Mesothelial cell of epicardium (in vitro differentiated cells): Measurements from ENCODE around the gene CEP128. TPM values are rescaled to one million over a fixed set of nuclear protein-coding genes. Genes with fewer than 3 reads are reported as not detected.

Experiments used
- DNase-seq, 2 experiments: peaks; one replicate each; pipeline ENCODE4 v3.0.0; 2021; ENCODE audit warnings: low spot score in 2 of 2; ENCODE audit not compliant: unreplicated experiment in 2 of 2
- H3K27ac Mint-ChIP-seq: 2 replicates; pipeline ENCODE4 v1.8.0; 2021; ENCODE audit warnings: mixed read lengths
- H3K27me3 Mint-ChIP-seq: 2 replicates; pipeline ENCODE4 v1.8.0; 2021; ENCODE audit warnings: low read depth, mixed read lengths
- H3K36me3 Mint-ChIP-seq: 2 replicates; pipeline ENCODE4 v1.8.0; 2021; ENCODE audit warnings: mixed read lengths
- H3K4me1 Mint-ChIP-seq: 2 replicates; pipeline ENCODE4 v1.8.0; 2021; ENCODE audit warnings: mixed read lengths
- H3K4me3 Mint-ChIP-seq: 2 replicates; pipeline ENCODE4 v1.8.0; 2021; ENCODE audit warnings: mild to moderate bottlenecking, moderate library complexity, mixed read lengths
- H3K9me3 Mint-ChIP-seq: 2 replicates; pipeline ENCODE4 v1.8.0; 2021; ENCODE audit warnings: mixed read lengths
- total RNA-seq: library from RNA; stranded (reverse); gene quantifications from 3 replicates; pipeline ENCODE4 v1.2.1, GENCODE V29; 2021
- TF ChIP-seq, protein P1 (sequence below): fragments of 200-600 bp; sonication (generic); IDR thresholded peaks from one replicate; pipeline ENCODE4 v1.5.0; 2021; ENCODE audit warnings: antibody characterized with exemption; ENCODE audit not compliant: unreplicated experiment

The CEP128 gene
- total RNA-seq, 1 donor from 2014 or later, result 14.8 TPM

DNA sequence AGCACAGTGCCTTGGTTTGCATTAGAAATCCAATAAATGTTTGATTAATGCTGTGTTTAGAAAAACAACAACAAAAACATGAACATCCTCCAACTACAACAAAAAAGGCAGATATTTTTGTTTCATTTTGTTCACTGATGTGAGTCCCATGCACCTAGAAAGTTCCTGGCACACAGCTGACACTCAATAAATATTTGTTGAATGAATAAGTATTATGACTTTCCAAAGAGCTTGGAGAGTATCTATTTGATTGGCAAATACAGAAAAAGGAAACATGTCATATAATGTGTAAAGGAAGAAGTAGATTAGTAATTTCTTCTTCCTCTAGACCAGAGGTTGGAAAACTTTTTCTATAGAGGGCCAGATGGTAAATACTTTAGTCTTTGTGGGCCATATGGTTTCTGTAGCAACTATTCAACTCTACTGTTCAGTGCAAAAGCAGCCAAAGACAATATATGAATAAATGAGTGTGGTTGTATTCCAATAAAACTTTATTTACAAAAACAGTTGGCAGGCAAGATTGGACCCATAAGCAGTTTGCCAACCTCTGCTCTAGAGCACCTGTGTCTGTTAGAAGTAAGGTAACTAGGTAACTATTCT lies 417.9 kb downstream of the CEP128 start:
- Mint-ChIP-seq H3K9me3 (no peaks in the 10 kb centered on the region), H3K27ac (no peak overlapping the region), H3K27me3 (no peaks in the 10 kb centered on the region), H3K36me3 (no peaks in the 10 kb centered on the region), H3K4me1 (no peaks in the 10 kb centered on the region), H3K4me3 (no peak overlapping the region)
- DNase-seq, result no peak
- TF ChIP-seq, protein P1, sequence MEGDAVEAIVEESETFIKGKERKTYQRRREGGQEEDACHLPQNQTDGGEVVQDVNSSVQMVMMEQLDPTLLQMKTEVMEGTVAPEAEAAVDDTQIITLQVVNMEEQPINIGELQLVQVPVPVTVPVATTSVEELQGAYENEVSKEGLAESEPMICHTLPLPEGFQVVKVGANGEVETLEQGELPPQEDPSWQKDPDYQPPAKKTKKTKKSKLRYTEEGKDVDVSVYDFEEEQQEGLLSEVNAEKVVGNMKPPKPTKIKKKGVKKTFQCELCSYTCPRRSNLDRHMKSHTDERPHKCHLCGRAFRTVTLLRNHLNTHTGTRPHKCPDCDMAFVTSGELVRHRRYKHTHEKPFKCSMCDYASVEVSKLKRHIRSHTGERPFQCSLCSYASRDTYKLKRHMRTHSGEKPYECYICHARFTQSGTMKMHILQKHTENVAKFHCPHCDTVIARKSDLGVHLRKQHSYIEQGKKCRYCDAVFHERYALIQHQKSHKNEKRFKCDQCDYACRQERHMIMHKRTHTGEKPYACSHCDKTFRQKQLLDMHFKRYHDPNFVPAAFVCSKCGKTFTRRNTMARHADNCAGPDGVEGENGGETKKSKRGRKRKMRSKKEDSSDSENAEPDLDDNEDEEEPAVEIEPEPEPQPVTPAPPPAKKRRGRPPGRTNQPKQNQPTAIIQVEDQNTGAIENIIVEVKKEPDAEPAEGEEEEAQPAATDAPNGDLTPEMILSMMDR, result no peak

DNA sequence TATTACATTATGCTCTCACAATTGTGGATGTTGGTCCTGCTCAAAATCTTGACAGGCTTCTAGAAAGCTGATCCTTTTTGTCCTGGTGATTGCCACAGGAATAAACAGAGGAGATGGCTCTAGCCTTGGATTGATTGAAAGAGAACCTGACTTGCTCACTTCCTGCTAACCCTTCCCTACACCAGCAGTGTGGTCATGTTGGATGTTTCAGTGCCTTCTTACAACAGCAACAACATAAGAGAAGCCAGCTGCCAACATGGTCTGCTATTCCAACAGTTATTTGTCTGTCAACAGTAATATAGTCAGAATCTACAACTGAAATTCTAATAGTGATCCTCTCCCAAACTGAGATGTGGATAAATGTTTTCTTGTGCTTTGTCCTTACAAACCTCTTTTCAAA lies 418.6 kb downstream of the CEP128 start:
- no peak for DNase-seq
- Mint-ChIP-seq H3K27me3 (no peaks in the 10 kb centered on the region), H3K9me3 (no peaks in the 10 kb centered on the region), H3K4me3 (no peak overlapping the region), H3K4me1 (no peaks in the 10 kb centered on the region), H3K36me3 (no peaks in the 10 kb centered on the region), H3K27ac (no peak overlapping the region)
- TF ChIP-seq, protein P1, result no peak

DNA sequence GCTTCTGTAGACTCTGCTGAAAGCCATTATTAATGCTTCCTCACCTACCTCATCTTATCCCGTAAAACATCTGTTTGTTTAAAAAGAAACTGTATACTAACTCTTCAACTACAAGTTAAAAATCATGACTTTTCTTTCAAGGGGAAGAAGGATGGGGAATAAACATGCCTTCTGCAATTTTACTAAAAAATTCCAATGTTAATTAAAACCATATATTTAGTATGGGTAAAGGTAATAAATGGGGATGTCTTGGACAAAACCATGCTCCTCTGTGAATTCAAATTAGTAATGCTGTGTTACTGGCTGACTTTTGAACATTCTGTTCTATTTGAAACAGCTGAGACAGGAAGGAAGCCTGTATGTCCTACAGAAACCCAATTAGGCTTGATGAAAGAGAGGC lies 419.1 kb downstream of the CEP128 start:
- Mint-ChIP-seq H3K27me3 (no peaks in the 10 kb centered on the region), H3K4me3 (no peak overlapping the region), H3K27ac (no peak overlapping the region), H3K4me1 (no peaks in the 10 kb centered on the region), H3K36me3 (no peaks in the 10 kb centered on the region), H3K9me3 (no peaks in the 10 kb centered on the region)
- TF ChIP-seq, protein P1, result no peak
- no peak for DNase-seq

DNA sequence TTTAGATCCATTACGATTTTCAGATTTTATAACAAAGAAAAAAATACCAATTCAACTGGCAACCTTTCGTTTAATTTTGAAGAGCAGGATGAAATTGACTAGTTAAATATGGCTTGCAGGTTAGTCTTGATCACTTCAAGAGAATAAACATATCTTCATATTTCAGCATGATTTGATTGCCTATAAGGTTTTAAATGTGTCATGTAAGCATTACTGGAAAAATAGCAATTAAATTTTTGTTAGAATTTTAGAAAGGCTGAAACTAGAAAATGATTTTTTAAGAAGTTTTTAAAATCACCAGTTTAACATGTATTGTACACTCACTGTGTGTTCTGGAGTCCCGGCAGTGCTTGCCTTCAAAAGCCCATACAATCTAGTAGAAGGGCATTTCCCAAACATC lies 420.1 kb downstream of the CEP128 start:
- no peaks in the 10 kb centered on the region for H3K9me3 Mint-ChIP-seq

DNA sequence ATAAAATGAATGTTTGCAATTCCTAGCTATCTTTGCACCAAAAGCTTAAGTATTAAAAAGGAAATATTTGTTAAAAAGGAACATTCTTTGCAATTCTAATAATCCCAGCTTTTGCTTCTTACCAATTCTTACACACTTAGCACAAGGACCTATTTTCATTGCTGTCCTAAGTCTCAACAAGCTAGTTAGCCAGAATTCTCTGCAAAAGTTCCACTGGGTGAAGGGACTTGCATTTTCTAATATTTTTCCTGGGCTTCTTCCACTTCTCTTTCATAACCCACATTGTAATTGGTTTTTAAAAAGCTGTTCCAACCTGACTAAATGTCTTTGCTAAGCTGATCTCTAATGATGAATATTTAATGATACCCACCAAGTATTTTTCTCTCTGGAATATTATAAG lies 422.5 kb downstream of the CEP128 start:
- H3K4me1 Mint-ChIP-seq, result no peaks in the 10 kb centered on the region
- no peak for DNase-seq
- H3K4me3 Mint-ChIP-seq, result no peak overlapping the region
- no peak overlapping the region for H3K27ac Mint-ChIP-seq
- TF ChIP-seq, protein P1, result no peak
- H3K9me3 Mint-ChIP-seq, result peaks cover 8% of the 10 kb centered on the region
- H3K36me3 Mint-ChIP-seq, result peaks cover 8% of the 10 kb centered on the region
- H3K27me3 Mint-ChIP-seq, result no peaks in the 10 kb centered on the region

More for the DNA sequence above, 420.1 kb downstream of the CEP128 start:
- Mint-ChIP-seq H3K36me3 (no peaks in the 10 kb centered on the region), H3K27me3 (no peaks in the 10 kb centered on the region), H3K4me3 (no peak overlapping the region), H3K27ac (no peak overlapping the region), H3K4me1 (no peaks in the 10 kb centered on the region)
- TF ChIP-seq, protein P1, result no peak
- no peak for DNase-seq

DNA sequence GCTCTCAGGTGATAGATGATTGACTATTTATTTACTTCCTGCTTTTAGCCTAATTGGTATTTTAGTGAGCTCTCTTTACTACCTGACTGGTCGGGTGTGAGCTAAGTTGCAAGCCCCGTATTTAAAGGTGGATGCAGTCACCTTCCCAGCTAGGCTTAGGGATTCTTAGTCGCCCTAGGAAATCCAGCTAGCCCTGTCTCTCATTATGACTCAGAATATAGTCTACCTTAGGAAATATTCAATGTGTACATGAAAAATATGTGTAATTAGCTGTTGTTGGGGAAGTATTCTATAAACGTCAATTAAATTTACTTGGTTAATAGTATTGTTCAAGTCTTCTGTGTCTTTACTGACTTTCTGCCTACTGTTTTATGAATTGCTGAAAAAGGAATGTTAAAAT lies 423.4 kb downstream of the CEP128 start:
- DNase-seq, result no peak
- Mint-ChIP-seq H3K4me3 (no peak overlapping the region), H3K4me1 (no peaks in the 10 kb centered on the region), H3K36me3 (peaks cover 15% of the 10 kb centered on the region), H3K27me3 (no peaks in the 10 kb centered on the region), H3K27ac (no peak overlapping the region), H3K9me3 (peaks cover 16% of the 10 kb centered on the region)
- TF ChIP-seq, protein P1, result no peak
